Osteoblast (primary cell): Measurements from ENCODE around the gene MGAT2. TPM values are rescaled to one million over a fixed set of nuclear protein-coding genes. Genes with fewer than 3 reads are reported as not detected.

ENCODE experiments used
- DNase-seq: peaks from one replicate; pipeline ENCODE4 v3.0.0; 2011; ENCODE audit warnings: low spot score, mixed read lengths; ENCODE audit not compliant: insufficient read length; ENCODE audit errors: missing footprints
- H2AFZ ChIP-seq: 2 replicates; pipeline ENCODE4 v1.6.0; 2011; ENCODE audit warnings: mild to moderate bottlenecking, low read length
- H3K27ac ChIP-seq: 2 replicates; pipeline ENCODE4 v1.5.1; 2011; ENCODE audit warnings: mild to moderate bottlenecking, low read depth, low read length, moderate library complexity
- H3K27me3 ChIP-seq: 2 replicates; pipeline ENCODE4 v1.6.0; 2012; ENCODE audit warnings: mild to moderate bottlenecking, control low read depth, inconsistent platforms, low read length, moderate library complexity; ENCODE audit not compliant: insufficient read depth
- H3K36me3 ChIP-seq: 2 replicates; pipeline ENCODE4 v1.5.1; 2011; ENCODE audit warnings: mild to moderate bottlenecking, low read length, control low read depth, moderate library complexity; ENCODE audit not compliant: insufficient read depth
- H3K4me1 ChIP-seq: 2 replicates; pipeline ENCODE4 v1.5.1; 2011; ENCODE audit warnings: mild to moderate bottlenecking, low read length, control low read depth, moderate library complexity; ENCODE audit not compliant: insufficient read depth
- H3K4me2 ChIP-seq: 2 replicates; pipeline ENCODE4 v1.6.0; 2011; ENCODE audit warnings: mild to moderate bottlenecking, low read length; ENCODE audit not compliant: insufficient read depth
- H3K4me3 ChIP-seq: fragments of 200-600 bp; sonication (generic); 3 replicates; pipeline ENCODE4 v1.5.1; 2012; ENCODE audit warnings: mild to moderate bottlenecking, low read length, inconsistent platforms; ENCODE audit not compliant: insufficient read depth
- H3K79me2 ChIP-seq: 2 replicates; pipeline ENCODE4 v1.6.0; 2012; ENCODE audit warnings: mild to moderate bottlenecking, low read length, control low read depth, inconsistent platforms; ENCODE audit not compliant: insufficient read depth
- H3K9me3 ChIP-seq: 2 replicates; pipeline ENCODE4 v1.5.1; 2011; ENCODE audit warnings: low read depth, low read length, control low read depth
- H4K20me1 ChIP-seq: 2 replicates; pipeline ENCODE4 v1.6.0; 2012; ENCODE audit warnings: mild to moderate bottlenecking, low read length, control low read depth; ENCODE audit not compliant: insufficient read depth
- total RNA-seq: library from RNA; depleted of rRNA; stranded (reverse); fragments of >200 nt; gene quantifications from 2 replicates; pipeline ENCODE4 v1.2.3, GENCODE V29; 2012
- TF ChIP-seq, protein P1 (sequence below): IDR thresholded peaks from 2 replicates; pipeline ENCODE4 v1.5.1; 2011; ENCODE audit warnings: mild to moderate bottlenecking, low read depth, low read length, moderate library complexity; ENCODE audit errors: extremely low read depth

The MGAT2 gene
- 63.0 and 63.1 TPM in 2 replicates for total RNA-seq

DNA sequence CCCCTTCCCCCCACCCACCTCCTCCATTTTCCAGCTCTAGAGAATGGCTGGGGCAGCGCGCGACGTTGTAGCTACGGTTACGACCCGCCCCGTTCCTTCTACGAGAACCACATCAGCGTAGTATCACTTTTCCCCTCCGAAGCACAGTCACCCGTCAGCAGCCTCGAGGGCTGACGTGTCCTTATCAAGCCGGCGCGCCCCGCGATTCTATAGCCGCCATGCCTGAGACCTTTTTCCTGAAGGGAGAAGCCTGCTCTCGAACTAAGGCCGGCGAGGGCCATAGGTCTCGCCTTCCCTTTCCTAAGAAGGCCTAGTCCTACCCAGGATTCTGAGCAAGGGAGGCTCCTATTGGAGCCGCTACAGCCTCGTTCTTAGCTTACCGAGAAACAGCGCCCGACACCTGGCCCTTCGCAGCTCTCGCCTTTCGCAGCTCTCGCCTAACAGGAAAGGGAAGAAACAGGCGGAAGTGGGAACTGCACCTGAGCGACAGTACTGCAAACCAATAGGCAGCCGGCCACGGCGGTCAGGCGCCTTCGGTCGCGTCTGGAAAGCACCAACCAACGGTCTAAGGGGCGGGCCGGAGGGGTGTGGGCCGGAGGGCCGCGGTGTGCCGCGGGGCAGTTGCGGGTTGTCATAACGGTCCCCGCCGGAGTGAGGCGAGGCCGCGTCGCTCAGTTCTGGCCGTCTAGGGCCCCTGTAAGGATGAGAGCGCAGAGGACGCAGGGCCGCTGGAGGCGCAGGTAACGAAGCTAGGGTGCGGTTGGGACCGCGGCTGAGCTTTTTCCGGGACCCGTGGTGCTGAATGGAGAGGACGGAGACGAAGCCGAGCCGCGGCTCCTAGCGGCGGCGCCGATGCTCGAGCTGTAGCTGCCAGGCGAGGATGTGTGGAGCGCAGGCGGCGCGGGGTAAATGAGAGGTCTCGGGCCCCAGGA, at the start of gene MGAT2, which contains the start of gene RPL36AL:
MGAT2 (plus strand) TSS at position 618 of the 932 bp plus-strand sequence. CDS start 470 bp downstream, outside the sequence.
RPL36AL (minus strand) TSS at position 445 of the 932 bp plus-strand sequence. CDS start 1,522 bp downstream, outside the sequence.
- Histone ChIP-seq H4K20me1 (peaks cover 29% of the 10 kb centered on the region), H3K27me3 (no peaks in the 10 kb centered on the region), H3K4me3 (peak within 1 kb of the TSS; percentile 96), H3K79me2 (peaks cover 61% of the 10 kb centered on the region), H3K4me2 (peak within 1 kb of the TSS; percentile 92), H3K4me1 (peaks cover 53% of the 10 kb centered on the region), H2AFZ (peak within 1 kb of the TSS; percentile 96), H3K9me3 (no peaks in the 10 kb centered on the region), H3K27ac (peak within 1 kb of the TSS; percentile 98), H3K36me3 (peaks cover 23% of the 10 kb centered on the region)
- peak; percentile 99 for DNase-seq
- TF ChIP-seq, protein P1, sequence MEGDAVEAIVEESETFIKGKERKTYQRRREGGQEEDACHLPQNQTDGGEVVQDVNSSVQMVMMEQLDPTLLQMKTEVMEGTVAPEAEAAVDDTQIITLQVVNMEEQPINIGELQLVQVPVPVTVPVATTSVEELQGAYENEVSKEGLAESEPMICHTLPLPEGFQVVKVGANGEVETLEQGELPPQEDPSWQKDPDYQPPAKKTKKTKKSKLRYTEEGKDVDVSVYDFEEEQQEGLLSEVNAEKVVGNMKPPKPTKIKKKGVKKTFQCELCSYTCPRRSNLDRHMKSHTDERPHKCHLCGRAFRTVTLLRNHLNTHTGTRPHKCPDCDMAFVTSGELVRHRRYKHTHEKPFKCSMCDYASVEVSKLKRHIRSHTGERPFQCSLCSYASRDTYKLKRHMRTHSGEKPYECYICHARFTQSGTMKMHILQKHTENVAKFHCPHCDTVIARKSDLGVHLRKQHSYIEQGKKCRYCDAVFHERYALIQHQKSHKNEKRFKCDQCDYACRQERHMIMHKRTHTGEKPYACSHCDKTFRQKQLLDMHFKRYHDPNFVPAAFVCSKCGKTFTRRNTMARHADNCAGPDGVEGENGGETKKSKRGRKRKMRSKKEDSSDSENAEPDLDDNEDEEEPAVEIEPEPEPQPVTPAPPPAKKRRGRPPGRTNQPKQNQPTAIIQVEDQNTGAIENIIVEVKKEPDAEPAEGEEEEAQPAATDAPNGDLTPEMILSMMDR: peak; percentile 17

DNA sequence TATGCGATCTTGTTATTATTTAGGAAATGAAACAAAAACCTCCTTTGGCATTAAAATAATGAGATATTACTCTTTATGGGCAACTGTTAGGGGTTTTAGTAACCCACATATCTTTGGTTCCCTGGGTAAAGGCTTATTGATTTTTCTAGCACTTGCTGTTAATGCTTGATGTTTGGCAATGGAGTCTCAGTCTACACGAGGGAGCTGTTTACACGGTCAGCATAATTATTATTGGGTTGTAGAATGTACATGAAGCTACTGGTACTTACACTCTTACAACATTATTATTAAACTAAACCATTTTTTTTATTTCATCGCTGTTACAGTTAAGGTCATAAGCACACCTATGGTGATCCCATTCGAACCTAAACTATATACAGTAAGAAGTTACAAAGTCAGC, 46.6 kb upstream of the MGAT2 start:
- Histone ChIP-seq H3K27ac (no peak overlapping the region), H3K4me3 (no peak overlapping the region), H3K9me3 (no peaks in the 10 kb centered on the region), H2AFZ (no peak overlapping the region), H3K4me2 (no peak overlapping the region), H3K79me2 (no peaks in the 10 kb centered on the region), H3K36me3 (peaks cover 23% of the 10 kb centered on the region), H4K20me1 (peaks cover 4% of the 10 kb centered on the region), H3K4me1 (no peaks in the 10 kb centered on the region), H3K27me3 (no peaks in the 10 kb centered on the region)
- no peak for DNase-seq
- TF ChIP-seq, protein P1: no peak

GRCh38 chr14:49578141-49578540, 42.5 kb upstream of the MGAT2 start:
- Histone ChIP-seq H3K9me3 (no peaks in the 10 kb centered on the region), H4K20me1 (peaks cover 19% of the 10 kb centered on the region), H3K36me3 (peaks cover 36% of the 10 kb centered on the region), H3K4me3 (no peak overlapping the region), H3K4me1 (peaks cover 4% of the 10 kb centered on the region), H3K27ac (no peak overlapping the region), H2AFZ (no peak overlapping the region), H3K4me2 (no peak overlapping the region), H3K79me2 (peaks cover 37% of the 10 kb centered on the region), H3K27me3 (no peaks in the 10 kb centered on the region)
- TF ChIP-seq, protein P1: no peak
- no peak for DNase-seq

DNA sequence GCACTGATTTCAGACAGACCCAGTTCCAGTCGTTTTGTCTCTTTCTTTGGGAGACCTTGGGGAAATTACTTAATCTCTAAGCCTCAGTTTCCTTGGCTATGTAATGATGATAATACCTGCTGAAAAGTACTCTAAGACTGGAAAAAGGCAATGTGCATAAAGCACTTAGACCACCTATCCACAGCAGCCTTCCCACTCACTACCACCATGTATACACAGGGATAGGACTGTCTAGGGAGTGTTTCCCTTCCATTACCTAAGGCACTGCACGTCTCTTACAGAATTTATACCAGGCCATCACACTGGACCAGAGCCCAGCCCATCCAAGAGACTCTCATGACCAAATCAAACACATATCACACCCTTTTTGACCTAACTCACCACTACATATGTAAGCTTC, 40.8 kb upstream of the MGAT2 start:
- DNase-seq: no peak
- Histone ChIP-seq H3K4me2 (no peak overlapping the region), H4K20me1 (peaks cover 36% of the 10 kb centered on the region), H3K9me3 (no peaks in the 10 kb centered on the region), H3K79me2 (peaks cover 54% of the 10 kb centered on the region), H3K4me1 (peaks cover 18% of the 10 kb centered on the region), H2AFZ (no peak overlapping the region), H3K27me3 (no peaks in the 10 kb centered on the region), H3K36me3 (peaks cover 47% of the 10 kb centered on the region), H3K4me3 (no peak overlapping the region), H3K27ac (no peak overlapping the region)
- TF ChIP-seq, protein P1: no peak
